GM18870 (cell line): ENCODE results near the gene PKN2.
"Not testable (repeated sequence)": the region's sequence is repeated elsewhere in the genome, so short reads cannot be mapped to it uniquely, and the experiment has no call there.

Source experiments
- ATAC-seq: cut with Tn5 transposase; IDR thresholded peaks from one replicate; pipeline ENCODE4 v1.9.1; 2021; ENCODE audit warnings: moderate library complexity; ENCODE audit not compliant: unreplicated experiment

The PKN2 gene

DNA sequence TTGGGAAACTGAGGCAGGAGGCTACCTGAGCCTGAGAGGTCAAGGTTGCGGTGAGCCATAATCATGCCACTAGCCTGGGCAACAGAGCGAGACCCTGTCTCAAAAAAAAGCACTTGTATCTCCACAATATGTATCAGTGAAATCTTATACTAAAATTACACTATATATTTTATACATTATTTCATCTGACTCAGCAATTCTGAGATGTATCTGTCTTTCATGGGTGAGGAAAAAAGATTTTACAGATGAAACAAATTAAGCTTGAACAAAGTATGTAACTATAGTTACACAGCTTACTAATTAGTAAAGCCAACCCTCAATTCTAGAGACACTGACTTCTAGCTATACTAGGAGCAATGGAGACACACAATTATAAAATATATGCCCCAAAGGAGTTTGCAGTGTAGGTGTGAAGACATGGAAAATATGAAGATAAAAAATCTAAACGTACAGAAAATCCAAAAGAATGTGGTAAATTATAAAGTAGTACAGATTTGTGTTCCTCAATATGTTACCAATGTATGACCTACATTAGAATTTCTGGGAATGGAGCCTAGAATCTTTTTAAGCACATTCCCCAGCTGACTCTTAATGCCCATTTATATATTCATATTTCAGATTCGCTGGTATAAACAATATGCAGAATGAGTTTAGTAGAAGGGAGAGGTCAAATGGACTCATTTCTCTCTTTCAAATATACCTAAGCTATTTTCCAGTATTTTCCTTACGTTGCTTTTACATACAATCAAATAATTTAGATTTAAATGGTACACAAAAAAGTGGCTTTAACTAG is 192.7 kb downstream of the PKN2 start:
- no peak for ATAC-seq

DNA sequence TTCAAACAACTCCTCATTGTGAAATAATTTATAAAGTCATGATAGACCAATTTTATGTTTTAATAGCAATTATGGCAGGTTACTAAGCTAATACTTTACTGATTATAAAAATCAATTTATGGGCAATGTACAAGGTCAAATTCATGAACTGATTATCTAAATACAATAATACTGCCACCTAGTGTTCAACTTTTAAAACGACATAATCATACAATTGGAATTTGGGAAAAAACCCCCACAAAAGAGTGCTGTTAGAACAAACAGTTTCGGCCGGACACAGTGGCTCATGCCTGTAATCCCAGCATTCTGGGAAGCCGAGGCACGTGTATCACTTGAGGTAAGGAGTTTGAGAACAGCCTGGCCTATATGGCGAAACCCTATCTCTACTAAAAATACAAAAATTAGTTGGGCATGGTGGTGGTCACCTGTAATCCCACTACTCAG is 193.3 kb downstream of the PKN2 start:
- no peak for ATAC-seq

DNA sequence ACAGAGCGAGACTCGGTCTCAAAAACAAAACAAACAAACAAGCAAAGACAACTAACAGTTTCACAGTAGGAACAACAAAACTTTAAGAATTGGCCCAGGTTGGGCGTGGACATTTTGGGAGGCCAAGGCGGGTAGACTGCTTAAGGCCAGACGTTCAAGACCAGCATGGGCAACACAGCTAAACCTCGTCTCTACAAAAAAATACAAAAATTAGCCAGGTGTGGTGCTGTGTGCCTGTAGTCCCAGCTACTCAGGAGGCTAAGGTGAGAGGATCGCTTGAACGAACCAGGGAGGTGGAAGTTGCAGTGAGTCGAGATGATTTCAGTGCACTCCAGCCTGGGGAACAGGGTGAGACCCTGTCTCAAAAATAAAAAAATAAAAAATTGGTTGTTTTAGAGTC is 193.8 kb downstream of the PKN2 start:
- no peak for ATAC-seq

DNA sequence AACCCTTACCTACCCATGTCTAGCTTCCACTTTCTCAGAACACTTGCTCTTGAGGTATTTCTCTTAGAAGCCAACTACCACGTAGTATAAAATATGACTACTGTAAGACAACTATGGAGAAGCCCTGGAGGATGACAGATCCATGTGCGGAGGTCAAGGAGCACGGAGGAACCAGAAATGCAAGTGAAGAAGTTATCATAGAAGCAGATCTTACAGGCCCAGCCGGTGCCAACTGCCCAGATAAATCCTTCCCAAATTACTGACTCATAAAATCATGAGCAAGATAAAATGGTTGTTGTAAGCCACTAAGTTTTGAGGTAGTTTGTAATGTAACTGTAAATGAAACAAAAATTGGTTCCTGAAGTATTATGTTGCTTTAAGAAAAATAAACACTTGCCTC is 194.7 kb downstream of the PKN2 start:
- no peak for ATAC-seq

DNA sequence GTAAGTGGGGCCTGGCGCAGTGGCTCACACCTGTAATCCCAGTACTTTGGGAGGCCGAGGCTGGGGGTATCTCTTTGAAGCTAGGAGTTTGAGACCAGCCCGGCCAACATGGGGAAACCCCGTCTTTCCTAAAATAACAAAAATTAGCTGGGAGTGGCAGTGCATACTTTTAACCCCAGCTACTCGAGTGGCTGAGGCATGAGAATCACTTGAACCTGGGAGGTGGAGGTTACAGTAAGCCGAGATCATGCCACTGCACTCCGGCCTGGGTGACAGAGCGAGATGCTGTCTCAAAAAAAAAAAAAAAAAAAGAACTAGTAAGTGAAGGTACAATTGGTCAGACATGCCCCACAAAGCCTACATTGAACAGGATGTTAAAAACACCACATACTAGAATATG is 196.6 kb downstream of the PKN2 start:
- not testable (repeated sequence) for ATAC-seq

DNA sequence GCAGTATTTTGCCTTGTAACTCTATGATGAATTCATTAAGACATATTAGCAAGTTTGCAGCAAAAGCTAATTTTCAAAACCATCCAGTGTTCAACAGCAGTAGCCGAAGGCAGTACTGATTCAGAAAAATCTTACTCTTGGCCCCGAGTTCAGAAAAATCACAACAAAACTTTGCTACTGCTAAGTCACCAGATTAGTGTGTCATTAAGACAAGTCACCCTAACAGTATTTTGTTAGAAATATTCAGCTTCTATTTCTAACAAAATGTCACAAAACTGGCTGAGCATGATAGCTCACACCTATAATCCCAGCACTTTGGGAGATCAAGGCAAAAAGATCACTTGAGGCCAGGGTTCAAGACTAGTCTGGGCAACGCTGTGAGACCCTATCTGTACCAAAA is 199.1 kb downstream of the PKN2 start:
- ATAC-seq, result no peak
